ENCODE data around the gene CPXM2. TPM values are rescaled to one million over a fixed set of nuclear protein-coding genes. Genes with fewer than 3 reads are reported as not detected.

Gene CPXM2
- total and polyA plus RNA-seq, 9 of the 15 experiments (the other 6 are each of a cell fraction or from before 2014, with no cell fraction given), result not detected

DNA sequence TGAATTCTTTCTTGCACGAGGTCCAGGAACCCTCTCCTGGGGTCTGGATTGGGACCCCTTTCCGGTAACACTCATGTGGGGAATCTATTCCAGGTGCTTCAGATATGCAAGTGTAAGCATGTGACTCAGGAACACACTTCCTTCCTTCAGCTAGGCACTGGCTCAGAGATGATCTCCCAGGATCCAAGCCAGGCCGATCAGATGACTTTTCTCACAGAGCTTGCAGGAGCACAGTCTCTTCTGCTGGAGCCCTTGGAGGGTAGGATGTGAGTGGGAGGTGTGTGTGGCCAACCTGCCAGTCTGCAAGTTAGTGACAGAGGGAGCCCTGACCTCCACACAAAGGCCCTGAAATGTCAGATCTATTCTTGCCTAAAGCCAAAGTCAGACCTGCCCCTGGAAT, 108.3 kb downstream of the CPXM2 start (continued):
- TF ChIP-seq, protein P1, sequence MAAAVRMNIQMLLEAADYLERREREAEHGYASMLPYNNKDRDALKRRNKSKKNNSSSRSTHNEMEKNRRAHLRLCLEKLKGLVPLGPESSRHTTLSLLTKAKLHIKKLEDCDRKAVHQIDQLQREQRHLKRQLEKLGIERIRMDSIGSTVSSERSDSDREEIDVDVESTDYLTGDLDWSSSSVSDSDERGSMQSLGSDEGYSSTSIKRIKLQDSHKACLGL (CRISPR knock-in tag; IDR thresholded peaks at IDR 0.05; ENCODE audit: borderline replicate concordance, poor library complexity, severe bottlenecking), result no peak
- TF ChIP-seq KLF1 (tag; IDR thresholded peaks at IDR 0.05), result no peak
- no peak for TF ChIP-seq TCF7L2 (IDR thresholded peaks at IDR 0.05; ENCODE audit: low read depth, low read length)
- no peak for TF ChIP-seq HEY1 (CRISPR knock-in tag; IDR thresholded peaks at IDR 0.05; ENCODE audit: borderline replicate concordance)
- no peak for TF ChIP-seq KAT7 (CRISPR knock-in tag; IDR thresholded peaks at IDR 0.05; ENCODE audit: borderline replicate concordance)

DNA sequence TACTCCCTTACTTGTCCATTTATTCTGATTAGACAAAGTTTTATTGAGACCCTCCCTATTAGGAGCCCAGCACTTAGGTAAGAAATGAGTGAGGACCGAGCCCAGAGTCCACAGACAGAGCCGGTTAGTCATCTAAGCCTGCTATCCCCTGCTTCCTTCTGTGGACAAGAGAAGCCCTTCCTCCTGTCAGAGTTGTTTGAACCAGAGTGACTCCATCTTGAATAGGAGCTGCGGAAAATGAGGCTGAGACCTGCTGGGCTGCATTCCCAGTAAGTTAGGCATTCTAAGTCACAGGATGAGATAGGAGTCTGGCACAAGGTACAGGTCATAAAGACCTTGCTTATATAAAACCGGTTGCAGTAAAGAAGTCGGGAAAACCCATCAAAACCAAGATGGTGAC, 109.1 kb downstream of the CPXM2 start:
- Histone ChIP-seq H3K27me3 (ENCODE audit: control insufficient read depth in 2 of 2, insufficient read depth in 2 of 2, low read length in 2 of 2) (peaks cover 0 to 12% of the 10 kb centered on the region in 2 experiments; a peak in 3 of 5 replicates), H3K79me2 (ENCODE audit: control insufficient read depth, insufficient read depth, low read length) (no peaks in the 10 kb centered on the region), H3K4me3 (no peak overlapping the region), H3K4me1 (replicated peaks in 1 of 2; ENCODE audit: control insufficient read depth in 2 of 2, insufficient read depth in 2 of 2, low read length in 2 of 2) (no peaks in the 10 kb centered on the region), H3K9me3 (replicated peaks; ENCODE audit: control insufficient read depth, insufficient read depth, low read depth, low read length) (no peaks in the 10 kb centered on the region), H3K27ac (ENCODE audit: extremely low read depth, low read depth, low read length) (no peak overlapping the region), H3K4me2 (ENCODE audit: insufficient read depth, low read length) (no peak overlapping the region), H2AFZ (ENCODE audit: low read depth, low read length) (no peak overlapping the region), H3K9ac (ENCODE audit: insufficient read depth in 1 of 2, low read depth in 2 of 2, low read length in 2 of 2) (no peak overlapping the region), H3K36me3 (ENCODE audit: control insufficient read depth, insufficient read depth, low read length) (no peaks in the 10 kb centered on the region), H4K20me1 (replicated peaks; ENCODE audit: control insufficient read depth, insufficient read depth, low read length) (no peaks in the 10 kb centered on the region), H3K9me1 (ENCODE audit: control insufficient read depth, insufficient read depth, low read length) (no peaks in the 10 kb centered on the region)
- ATAC-seq, result no peak
- intact Hi-C loops (cut with micrococcal nuclease) (no loop called here), in situ Hi-C loops (cut with MboI) (no loop called here)
- POLR2A ChIA-PET, result no interaction called here
- DNase-seq (ENCODE audit: extremely low read depth in 1 of 4, low spot score in 3 of 4), result no peak
- no peak for FAIRE-seq
- CTCF ChIA-PET (ENCODE audit: low intra/inter-chr PET ratio), result no interaction called here
- WGBS (ENCODE audit: insufficient coverage, low coverage, missing lambda C conversion rate), result 2% methylated on average over 5 of the region's 5 CpGs
- no TSS peak for BruUV-seq (replicated peaks)
- peak in 1 of 2 experiments; percentile 84; a peak in 2 of 4 replicates for TF ChIP-seq ZNF639 (CRISPR knock-in tag; conservative IDR thresholded peaks at IDR 0.05 in 1 of 2, IDR thresholded peaks at IDR 0.05 in 1 of 2)
- peak; percentile 65; the same call in 1 of the 2 replicates for TF ChIP-seq ZNF311 (CRISPR knock-in tag; IDR thresholded peaks at IDR 0.05)
- TF ChIP-seq ZKSCAN8 (CRISPR knock-in tag; IDR thresholded peaks at IDR 0.05), result peak; percentile 58; the same call in 1 of the 2 replicates
- TF ChIP-seq ETS1 (conservative IDR thresholded peaks at IDR 0.05; ENCODE audit: control insufficient read depth, low read depth, low read length), result no peak
- TF ChIP-seq, protein P2, sequence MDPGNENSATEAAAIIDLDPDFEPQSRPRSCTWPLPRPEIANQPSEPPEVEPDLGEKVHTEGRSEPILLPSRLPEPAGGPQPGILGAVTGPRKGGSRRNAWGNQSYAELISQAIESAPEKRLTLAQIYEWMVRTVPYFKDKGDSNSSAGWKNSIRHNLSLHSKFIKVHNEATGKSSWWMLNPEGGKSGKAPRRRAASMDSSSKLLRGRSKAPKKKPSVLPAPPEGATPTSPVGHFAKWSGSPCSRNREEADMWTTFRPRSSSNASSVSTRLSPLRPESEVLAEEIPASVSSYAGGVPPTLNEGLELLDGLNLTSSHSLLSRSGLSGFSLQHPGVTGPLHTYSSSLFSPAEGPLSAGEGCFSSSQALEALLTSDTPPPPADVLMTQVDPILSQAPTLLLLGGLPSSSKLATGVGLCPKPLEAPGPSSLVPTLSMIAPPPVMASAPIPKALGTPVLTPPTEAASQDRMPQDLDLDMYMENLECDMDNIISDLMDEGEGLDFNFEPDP (CRISPR knock-in tag; IDR thresholded peaks at IDR 0.05), result 0 out of 2 replicates have a peak, but pooled peaks have one; percentile 52
- TF ChIP-seq GTF2E2 (tag; IDR thresholded peaks at IDR 0.05), result no peak
- TF ChIP-seq CBX8 (IDR thresholded peaks at IDR 0.05; ENCODE audit: borderline replicate concordance, extremely low read depth, low read depth, low read length, poor library complexity, severe bottlenecking), result no peak
- TF ChIP-seq BACH1 (tag; IDR thresholded peaks at IDR 0.05), result no peak
- TF ChIP-seq ZBTB17 (CRISPR knock-in tag; IDR thresholded peaks at IDR 0.05), result 0 out of 2 replicates have a peak, but pooled peaks have one; percentile 50

Data from K562 (cell line).